ENCODE results near the gene GALNT16. TPM values are rescaled to one million over a fixed set of nuclear protein-coding genes. Genes with fewer than 3 reads are reported as not detected.

The GALNT16 gene
- total and polyA plus RNA-seq, 3 donors from 2014 or later, result 5.6 to 11.1 (median 6.3) TPM

DNA sequence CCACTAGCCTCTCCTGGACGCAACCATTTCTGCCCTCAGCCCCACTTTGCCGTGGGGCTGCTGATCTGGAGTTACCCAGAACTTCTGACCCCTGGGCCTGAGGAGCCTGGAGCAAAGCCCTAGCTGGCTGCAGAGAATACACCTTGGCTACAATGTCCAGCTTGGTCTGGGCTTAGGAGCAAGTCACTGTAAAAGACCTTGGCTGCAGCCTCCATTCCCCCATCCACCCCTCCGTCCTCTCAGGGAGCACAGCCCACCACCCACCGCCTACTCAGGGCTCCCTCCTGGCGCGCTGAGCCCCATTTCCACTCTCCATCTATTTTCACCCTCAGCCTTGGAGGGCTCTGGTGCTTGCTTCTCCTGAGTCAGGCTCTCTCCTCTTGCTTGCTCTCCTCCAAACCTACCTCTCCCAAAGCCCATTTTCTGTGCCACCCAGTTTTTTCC is 95.2 kb downstream of the GALNT16 start:
- no peak for TF ChIP-seq POLR2A (IDR thresholded peaks at IDR 0.05)
- no peak overlapping the region for H3K27ac ChIP-seq
- no peaks in the 10 kb centered on the region for H3K9me3 ChIP-seq
- no peaks in the 10 kb centered on the region for H3K27me3 ChIP-seq
- no peaks in the 10 kb centered on the region for H3K4me1 ChIP-seq
- H3K36me3 ChIP-seq (ENCODE audit: low read depth, missing control alignments), result no peaks in the 10 kb centered on the region
- no peak overlapping the region for H3K4me3 ChIP-seq
- intact Hi-C loops (cut with DNase I; ENCODE audit: low total_unique reads), result no loop called here
- WGBS, 2 donors, result 87 to 94% methylated on average over 6 of the region's 6 CpGs
- no peak for DNase-seq

DNA sequence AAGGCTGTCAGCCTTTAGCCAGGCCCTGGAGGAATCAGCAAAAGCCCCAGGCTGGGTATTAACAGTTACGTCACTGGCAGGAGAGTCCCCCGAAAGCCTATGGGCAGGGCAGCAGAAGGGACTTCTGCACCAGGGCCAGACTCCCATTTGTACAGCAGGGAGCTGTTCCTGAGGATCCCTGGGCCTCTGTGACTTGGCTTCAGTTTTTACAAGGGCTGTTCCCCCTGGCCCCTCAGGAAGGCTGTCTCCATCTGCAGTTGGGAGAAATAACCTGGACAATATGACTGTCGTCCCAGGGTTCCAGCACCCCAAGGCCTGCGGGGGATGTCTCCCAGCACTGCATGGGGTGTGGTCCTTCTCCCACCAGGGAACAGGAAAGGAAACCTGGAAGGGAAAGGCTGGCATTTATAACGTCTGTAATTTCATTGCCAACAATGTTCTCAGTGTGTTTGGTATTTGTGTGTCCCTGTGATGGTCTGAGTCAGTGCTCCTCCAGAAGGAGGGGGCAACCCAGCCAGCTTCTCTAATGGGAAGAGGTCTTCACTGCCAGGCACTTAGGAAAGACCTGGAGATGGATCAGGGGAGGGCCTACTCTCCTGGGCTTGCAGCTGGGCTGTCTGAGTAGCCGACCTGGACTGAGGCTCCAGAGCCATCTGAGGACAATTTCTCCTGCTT is 95.8 kb downstream of the GALNT16 start:
- intact Hi-C loops (cut with DNase I; ENCODE audit: low total_unique reads), result no loop called here
- H3K36me3 ChIP-seq (ENCODE audit: low read depth, missing control alignments), result no peaks in the 10 kb centered on the region
- TF ChIP-seq POLR2A (IDR thresholded peaks at IDR 0.05), result no peak
- TF ChIP-seq, protein P1, sequence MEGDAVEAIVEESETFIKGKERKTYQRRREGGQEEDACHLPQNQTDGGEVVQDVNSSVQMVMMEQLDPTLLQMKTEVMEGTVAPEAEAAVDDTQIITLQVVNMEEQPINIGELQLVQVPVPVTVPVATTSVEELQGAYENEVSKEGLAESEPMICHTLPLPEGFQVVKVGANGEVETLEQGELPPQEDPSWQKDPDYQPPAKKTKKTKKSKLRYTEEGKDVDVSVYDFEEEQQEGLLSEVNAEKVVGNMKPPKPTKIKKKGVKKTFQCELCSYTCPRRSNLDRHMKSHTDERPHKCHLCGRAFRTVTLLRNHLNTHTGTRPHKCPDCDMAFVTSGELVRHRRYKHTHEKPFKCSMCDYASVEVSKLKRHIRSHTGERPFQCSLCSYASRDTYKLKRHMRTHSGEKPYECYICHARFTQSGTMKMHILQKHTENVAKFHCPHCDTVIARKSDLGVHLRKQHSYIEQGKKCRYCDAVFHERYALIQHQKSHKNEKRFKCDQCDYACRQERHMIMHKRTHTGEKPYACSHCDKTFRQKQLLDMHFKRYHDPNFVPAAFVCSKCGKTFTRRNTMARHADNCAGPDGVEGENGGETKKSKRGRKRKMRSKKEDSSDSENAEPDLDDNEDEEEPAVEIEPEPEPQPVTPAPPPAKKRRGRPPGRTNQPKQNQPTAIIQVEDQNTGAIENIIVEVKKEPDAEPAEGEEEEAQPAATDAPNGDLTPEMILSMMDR (IDR thresholded peaks at IDR 0.05), result no peak
- H3K27me3 ChIP-seq, result no peaks in the 10 kb centered on the region
- H3K4me1 ChIP-seq, result no peaks in the 10 kb centered on the region
- no peak overlapping the region for H3K27ac ChIP-seq
- H3K4me3 ChIP-seq, result no peak overlapping the region
- WGBS, 2 donors, result 65 to 77% methylated on average over 6 of the region's 6 CpGs
- no peaks in the 10 kb centered on the region for H3K9me3 ChIP-seq
- no peak for DNase-seq

DNA sequence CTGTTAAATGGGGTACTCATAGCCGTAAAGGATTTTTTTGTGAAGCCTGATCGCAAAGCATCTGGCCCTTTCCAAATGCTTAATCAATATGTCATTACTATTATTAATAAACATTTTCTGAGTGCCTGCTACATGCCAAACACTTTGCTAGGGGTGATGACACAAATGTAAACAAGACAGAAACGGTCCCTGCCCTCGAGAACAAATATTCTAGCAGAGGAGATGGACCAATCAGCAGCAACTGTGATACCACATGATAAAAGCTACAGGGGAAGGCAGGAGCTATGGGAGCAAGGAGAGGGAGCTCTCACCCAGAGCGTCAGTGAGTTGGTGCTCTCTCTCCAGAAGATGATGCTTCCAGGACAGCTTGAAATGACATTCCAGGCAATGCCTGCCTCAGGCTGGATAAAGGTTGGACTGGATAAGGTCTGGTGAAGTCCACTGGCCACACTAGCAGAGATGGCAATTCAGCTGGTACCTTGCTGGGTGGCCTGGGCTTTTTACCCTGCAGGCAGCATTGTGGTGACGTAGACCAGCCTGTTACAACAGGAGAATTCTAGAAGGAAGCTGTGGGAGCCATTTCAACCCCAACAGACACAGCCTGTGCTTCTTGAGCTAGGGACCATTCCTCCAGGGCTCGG is 97.1 kb downstream of the GALNT16 start:
- no peak for TF ChIP-seq POLR2A (IDR thresholded peaks at IDR 0.05)
- H3K27ac ChIP-seq, result no peak overlapping the region
- no peaks in the 10 kb centered on the region for H3K36me3 ChIP-seq (ENCODE audit: low read depth, missing control alignments)
- intact Hi-C loops (cut with DNase I; ENCODE audit: low total_unique reads), result no loop called here
- WGBS, 2 donors, result 87 to 88% methylated on average over 7 of the region's 7 CpGs
- no peaks in the 10 kb centered on the region for H3K27me3 ChIP-seq
- H3K4me3 ChIP-seq, result no peak overlapping the region
- H3K9me3 ChIP-seq, result no peaks in the 10 kb centered on the region
- DNase-seq, result no peak
- H3K4me1 ChIP-seq, result no peaks in the 10 kb centered on the region

DNA sequence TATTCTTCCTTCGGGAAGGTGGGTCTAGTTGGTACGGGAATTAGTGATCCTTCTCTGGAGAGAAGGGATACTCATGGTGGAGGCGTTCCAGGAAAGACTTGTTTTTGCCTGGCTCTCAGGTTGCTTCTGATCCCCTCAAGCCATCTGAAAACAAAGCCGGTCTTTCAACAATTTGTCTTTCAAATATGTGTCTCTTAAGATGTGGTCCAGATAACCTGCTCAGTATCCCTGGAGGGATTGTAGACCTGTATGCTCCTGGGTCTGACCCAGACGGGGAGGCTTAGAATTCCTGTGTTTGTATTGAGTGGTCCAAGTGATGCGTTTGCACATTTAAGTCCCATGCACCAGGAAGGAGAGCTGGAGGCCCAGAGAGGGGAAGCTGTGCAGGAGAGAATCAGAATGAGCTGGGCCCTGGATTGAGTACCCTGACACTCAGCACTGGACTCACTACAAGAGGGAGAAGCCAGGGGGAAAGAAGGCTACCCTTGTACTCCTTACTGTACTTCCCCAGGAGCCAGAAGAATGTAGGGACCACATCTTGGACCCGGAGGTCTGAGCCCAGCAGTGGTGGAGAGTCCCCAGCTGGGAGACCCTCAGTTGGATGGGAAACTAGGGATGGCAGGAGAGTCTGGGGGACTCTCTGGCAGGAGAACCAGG is 97.7 kb downstream of the GALNT16 start:
- Histone ChIP-seq H3K4me1 (no peaks in the 10 kb centered on the region), H3K27me3 (no peaks in the 10 kb centered on the region), H3K9me3 (no peaks in the 10 kb centered on the region), H3K27ac (no peak overlapping the region), H3K4me3 (no peak overlapping the region), H3K36me3 (ENCODE audit: low read depth, missing control alignments) (no peaks in the 10 kb centered on the region)
- 95 to 96% methylated on average over 6 to 7 of the region's 7 CpGs for WGBS, 2 donors
- TF ChIP-seq, protein P1 (IDR thresholded peaks at IDR 0.05), result no peak
- no peak for TF ChIP-seq POLR2A (IDR thresholded peaks at IDR 0.05)
- no peak for DNase-seq
- intact Hi-C loops (cut with DNase I; ENCODE audit: low total_unique reads), result no loop called here

DNA sequence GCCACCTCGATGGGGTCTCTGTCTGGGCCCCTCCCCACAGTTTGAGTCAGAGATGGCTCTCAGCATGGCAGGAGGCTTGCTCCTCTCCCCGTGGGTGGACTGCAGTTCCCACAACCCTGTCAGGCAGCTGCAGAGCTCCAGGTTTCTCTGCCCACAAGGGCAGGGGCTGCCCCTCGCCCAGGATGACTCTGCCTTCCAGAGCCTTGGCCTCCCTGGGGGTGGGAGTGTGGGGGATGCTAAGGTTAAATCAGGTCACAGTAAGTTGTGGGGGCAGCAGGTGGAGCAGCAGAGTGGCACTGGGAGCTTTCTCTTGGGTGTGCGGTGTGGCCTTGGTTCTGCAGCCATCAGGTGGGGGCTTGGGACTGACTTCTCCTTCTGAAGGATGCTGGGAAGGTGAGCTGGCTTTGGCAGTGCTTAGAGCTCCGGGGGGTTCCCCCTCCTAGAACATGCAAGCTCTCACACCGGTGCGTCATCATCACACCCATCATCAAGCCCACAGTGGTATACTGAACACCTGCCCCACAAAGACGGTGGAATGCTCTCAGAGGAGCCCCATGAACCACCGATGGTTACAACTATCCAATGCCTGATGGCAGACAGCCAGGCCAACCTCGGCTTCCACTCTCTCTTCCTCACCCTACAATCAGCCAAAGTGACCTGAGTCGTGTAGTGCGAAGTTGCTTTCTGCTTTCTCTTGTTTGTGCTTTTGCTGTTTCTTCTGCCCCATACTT is 98.4 kb downstream of the GALNT16 start:
- 72 to 92% methylated on average over 10 to 11 of the region's 12 CpGs for WGBS, 2 donors
- no peaks in the 10 kb centered on the region for H3K27me3 ChIP-seq
- no peak for DNase-seq
- H3K9me3 ChIP-seq, result no peaks in the 10 kb centered on the region
- TF ChIP-seq, protein P1 (IDR thresholded peaks at IDR 0.05), result no peak
- TF ChIP-seq POLR2A (IDR thresholded peaks at IDR 0.05), result no peak
- intact Hi-C loops (cut with DNase I; ENCODE audit: low total_unique reads), result no loop called here
- no peaks in the 10 kb centered on the region for H3K36me3 ChIP-seq (ENCODE audit: low read depth, missing control alignments)
- no peaks in the 10 kb centered on the region for H3K4me1 ChIP-seq
- H3K4me3 ChIP-seq, result no peak overlapping the region
- H3K27ac ChIP-seq, result no peak overlapping the region
